GM18858 (cell line): Measurements from ENCODE around the gene ANGPTL4.
"Not testable (repeated sequence)": the region's sequence is repeated elsewhere in the genome, so short reads cannot be mapped to it uniquely, and the experiment has no call there.

Source experiments
- ATAC-seq: cut with Tn5 transposase; IDR thresholded peaks from one replicate; pipeline ENCODE4 v1.9.1; 2021; ENCODE audit not compliant: unreplicated experiment

ANGPTL4 gene

GRCh38 chr19:8334458-8335342 is 29.3 kb upstream of the ANGPTL4 start:
- no peak for ATAC-seq

- ATAC-seq, result no peak
Measured at GRCh38 chr19:8335343-8336071, 28.4 kb upstream of the ANGPTL4 start.

- ATAC-seq, result no peak
Measured at GRCh38 chr19:8336072-8336569, 27.8 kb upstream of the ANGPTL4 start.

GRCh38 chr19:8336660-8337059 is 27.3 kb upstream of the ANGPTL4 start:
- no peak for ATAC-seq

DNA sequence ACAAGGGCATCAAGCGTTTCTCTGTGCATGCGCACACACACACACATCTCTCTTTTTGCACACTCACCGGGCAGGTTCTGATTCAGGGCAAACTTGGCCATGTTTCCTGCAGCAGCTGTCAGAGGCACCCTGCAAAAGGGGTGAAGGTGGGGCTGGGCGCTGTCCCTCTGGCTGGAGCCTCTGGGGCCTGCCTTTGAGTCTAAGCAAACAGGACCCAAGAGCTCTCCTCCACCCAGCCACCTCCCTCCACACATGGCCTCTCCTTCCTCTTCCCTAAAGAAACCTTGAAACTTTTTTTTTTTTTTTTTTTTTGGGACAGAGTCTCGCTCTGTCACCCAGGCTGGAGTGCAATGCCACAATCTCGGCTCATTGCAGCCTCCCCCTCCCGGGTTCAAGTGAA is 26.2 kb upstream of the ANGPTL4 start:
- ATAC-seq, result no peak

DNA sequence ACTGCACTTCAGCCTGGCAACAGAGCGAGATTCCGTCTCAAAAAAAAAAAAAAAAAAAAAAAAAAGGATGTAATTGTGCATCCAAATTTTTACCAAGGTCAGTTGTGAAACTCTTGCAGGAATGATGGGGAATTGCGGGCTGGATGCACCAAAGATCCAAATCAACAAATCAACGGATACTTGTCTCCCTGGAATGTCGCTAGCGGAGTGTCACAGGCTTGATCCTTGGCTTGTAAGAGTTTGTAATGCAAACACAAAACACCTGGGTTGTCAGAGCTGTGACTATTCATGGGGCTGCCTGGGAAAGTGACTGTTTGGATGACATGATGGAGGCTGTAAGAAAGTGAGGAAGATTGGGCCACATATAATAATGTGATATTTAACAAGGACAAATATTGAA is 25.1 kb upstream of the ANGPTL4 start:
- ATAC-seq, result no peak

DNA sequence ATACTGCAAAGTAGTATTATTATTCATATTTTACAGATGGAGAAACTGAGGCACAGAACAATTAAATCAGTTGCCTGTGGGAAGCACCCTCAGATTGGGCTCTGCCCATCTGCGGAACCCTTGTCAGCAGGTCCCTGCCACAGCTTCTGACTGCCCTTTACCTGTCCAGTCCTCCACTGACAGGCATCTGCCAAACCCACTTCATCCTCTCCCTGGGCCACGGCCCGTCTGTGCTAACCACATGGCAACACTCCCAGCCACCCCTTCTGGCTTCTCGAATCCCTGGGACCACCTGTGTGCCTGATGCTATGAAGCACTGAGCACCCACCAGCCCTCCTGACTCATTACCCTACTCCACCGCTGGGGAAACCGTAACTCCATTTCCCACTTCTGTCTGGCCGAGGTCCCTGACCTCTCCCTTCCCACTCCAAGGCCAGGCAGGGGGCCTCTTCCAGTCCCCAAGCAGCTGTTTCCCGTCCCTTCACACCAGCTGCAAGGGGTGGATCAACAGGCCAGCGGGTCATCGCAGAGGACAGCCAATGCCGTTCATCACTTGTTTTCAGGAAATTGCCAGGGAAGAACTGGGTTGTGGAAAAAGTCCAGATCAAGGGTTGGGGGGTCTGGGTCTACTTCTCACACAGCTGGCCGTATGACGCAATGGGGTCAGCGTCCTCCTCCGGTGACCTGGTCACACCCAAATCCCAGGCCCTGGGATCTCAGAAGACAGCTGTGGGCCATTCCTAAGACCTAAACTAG is 23.4 kb upstream of the ANGPTL4 start:
- ATAC-seq, result no peak

DNA sequence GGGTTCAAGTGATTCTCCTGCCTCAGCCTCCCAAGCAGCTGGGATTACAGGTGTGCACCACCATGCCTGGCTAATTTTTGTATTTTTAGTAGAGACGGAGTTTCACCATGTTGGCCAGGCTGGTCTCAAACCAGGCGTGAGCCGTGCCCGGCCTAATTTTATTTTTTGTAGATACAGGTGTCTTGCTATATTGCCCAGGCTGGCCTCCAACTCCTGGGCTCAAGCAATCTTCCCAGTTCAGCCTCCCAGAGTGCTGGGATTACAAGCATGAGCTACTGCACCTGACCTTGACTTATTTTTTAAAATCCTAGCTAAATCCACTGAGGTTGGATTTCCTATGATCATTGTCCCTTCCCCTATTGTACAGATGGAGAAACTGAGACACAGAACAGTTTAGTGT is 22.5 kb upstream of the ANGPTL4 start:
- not testable (repeated sequence) for ATAC-seq

GRCh38 chr19:8342316-8342683 is 21.7 kb upstream of the ANGPTL4 start:
- ATAC-seq, result no peak

GRCh38 chr19:8342684-8343482 is 21.1 kb upstream of the ANGPTL4 start, which contains the start of gene KANK3:
KANK3 (minus strand) TSS chr19:8343262; CDS start chr19:8337828, 5,434 bp downstream.
- no peak for ATAC-seq

- no peak for ATAC-seq
Measured at GRCh38 chr19:8343483-8343844, 20.5 kb upstream of the ANGPTL4 start.

DNA sequence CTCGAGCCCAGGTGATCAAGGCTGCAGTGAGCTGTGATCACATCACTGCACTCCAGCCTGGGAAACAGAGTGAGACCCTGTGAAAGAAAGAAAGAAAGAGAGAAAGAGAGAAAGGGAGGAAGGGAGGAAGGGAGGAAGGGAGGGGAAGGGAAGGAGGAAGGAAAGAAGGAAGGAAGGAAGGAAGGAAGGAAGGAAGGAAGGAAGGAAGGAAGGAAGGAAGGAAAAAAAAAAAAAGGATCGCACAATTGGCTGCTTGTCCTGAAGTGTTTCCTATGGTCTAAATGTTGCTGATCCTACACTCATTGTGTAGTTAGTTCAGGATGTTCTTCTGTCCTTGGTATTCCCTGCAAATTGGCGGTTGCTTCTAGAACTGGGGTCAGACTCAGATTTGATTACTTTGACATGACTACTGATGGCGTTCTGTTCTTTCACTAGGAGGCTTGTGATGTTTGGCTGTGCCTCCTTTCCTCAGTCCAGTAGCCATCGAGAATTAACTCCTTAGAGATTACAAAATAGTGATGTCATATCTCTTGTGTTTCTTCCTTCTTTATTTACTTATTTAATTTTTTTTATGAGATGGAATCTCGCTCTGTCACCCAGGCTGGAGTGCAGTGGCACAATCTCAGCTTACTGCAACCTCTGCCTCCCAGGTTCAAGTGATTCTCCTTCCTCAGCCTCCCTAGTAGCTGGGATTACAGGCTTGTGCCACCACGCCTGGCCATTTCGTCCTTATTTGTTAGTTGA is 14.2 kb upstream of the ANGPTL4 start:
- ATAC-seq, result not testable (repeated sequence)

GRCh38 chr19:8352134-8352827 is 11.7 kb upstream of the ANGPTL4 start:
- no peak for ATAC-seq

DNA sequence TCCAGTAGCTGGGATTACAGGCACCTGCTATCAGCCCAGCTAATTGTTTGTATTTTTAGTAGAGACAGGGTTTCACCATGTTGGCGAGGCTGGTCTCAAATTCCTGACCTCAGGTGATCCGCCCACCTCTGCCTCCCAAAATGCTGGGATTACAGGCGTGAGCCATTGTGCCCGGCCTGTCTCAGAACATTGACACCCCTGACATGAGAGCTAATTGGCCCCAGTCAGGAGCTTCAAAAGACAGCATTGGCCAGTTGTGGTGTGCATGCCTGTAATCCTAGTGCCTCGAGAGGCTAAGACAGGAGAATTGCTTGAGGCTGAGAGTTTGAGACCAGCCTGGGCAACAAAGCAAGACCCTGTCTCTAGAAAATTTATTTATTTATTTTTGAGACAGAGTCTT is 11.1 kb upstream of the ANGPTL4 start:
- ATAC-seq, result not testable (repeated sequence)

DNA sequence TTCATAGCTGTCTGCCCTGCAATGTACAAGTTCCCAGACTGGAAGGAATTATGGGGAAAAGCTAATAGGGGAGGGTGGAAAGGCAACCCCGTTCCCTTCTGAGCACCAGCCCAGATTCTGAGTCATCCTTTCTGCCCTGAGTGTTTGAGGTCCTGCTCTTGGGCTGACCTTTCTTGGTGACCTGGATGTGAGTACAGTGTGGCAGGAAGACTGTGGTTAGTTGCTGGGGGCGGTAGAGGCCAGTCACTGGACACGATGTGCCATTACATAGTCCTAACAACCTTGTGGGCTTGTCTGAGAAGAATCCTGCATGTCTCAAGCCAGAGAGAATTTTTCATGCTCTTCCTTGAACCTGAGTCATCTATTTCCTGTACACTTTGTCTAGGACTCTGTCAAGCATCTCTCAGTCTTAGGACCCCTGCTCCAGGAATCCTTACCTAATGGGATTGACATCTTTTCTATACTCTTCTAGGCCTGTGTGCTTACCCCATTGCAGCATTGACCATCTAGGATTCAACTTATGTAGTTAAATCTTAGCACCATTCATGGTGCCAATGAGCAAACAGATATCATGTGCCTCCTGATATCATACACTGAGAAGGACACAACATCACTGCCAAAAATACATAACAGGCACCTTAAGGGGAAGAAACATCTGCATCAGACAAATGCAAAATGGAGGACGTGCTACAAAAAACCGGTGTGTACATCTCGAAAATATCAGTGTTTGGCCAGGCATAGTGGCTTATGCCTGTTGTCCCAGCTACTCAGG is 8.1 kb upstream of the ANGPTL4 start:
- ATAC-seq, result no peak

DNA sequence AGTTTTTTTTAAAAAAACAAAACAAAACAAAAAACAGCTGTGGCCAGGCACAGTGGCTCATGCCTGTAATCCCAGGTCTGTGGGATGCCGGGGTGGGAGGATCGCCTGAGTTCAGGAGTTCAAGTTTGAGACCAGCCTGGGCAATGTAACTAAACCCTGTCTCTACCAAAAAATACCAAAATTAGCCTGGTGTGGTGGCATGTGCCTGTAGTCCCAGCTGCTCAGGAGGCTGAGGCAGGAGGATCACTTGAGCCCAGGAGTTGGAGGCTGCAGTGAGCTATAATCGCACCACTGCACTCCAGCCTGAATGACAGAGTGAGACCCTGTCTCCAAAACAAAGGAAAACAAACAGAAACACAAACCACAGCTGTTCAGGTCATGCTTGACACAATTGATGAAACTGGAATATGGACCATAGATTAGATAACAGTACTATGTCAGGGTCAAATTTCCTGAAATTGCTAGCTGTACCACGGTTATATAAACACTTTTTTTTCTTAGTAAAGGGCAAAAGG is 6.9 kb upstream of the ANGPTL4 start:
- ATAC-seq, result no peak

- ATAC-seq, result no peak
Measured at GRCh38 chr19:8358948-8359347, 5.0 kb upstream of the ANGPTL4 start.

DNA sequence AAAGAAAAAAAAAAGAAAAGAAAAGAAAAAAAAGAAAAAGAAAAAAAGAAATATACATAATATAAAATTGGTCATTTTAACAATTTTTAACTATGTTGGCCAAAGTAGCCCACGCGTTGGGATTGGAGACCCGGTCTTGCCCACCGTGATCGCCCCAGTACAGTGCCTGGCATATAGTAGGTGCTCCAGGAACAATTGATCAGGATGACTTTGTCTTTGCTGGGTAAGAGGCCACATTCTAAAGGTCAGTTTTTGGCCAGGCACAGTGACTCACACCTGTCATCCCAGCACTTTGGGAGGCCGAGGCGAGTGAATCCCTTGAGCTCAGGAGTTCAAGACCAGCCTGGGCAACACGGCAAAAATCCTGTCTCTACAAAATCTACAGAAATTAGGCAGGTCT is 3.8 kb upstream of the ANGPTL4 start:
- no peak for ATAC-seq
